Urinary bladder (tissue), 4 donors: ENCODE results near the gene SLC35B3. TPM values are rescaled to one million over a fixed set of nuclear protein-coding genes. Genes with fewer than 3 reads are reported as not detected.
A peak's percentile ranks its signal among the peaks of the same experiment; 100 is the strongest.
"Not testable (repeated sequence)": the region's sequence is repeated elsewhere in the genome, so short reads cannot be mapped to it uniquely, and the experiment has no call there.

ENCODE experiments used
- DNase-seq: peaks from one replicate; pipeline ENCODE4 v3.0.0-alpha.2; 2015; ENCODE audit errors: extremely low spot score
- H3K27ac ChIP-seq: one replicate; pipeline ENCODE4 v1.5.1; 2013; ENCODE audit warnings: low read depth, mild to moderate bottlenecking, moderate library complexity
- H3K36me3 ChIP-seq: one replicate; pipeline ENCODE4 v1.6.1; 2013; ENCODE audit warnings: mild to moderate bottlenecking, moderate library complexity; ENCODE audit not compliant: insufficient read depth
- H3K4me1 ChIP-seq: one replicate; pipeline ENCODE4 v1.6.1; 2013; ENCODE audit warnings: mild to moderate bottlenecking, moderate library complexity; ENCODE audit not compliant: insufficient read depth
- H3K4me3 ChIP-seq: one replicate; pipeline ENCODE4 v1.5.1; 2013; ENCODE audit warnings: low read depth, low read length
- WGBS: extraction: QIAGEN DNeasy Blood & Tissue Kit; methylation state at CpG from one replicate; pipeline ENCODE4 v1.1.7; 2013; 5-methylcytosine and 5-hydroxymethylcytosine counted together
- polyA plus RNA-seq: library from polyadenylated mRNA; stranded (reverse); fragments of 200-250 nt; gene quantifications from one replicate; pipeline ENCODE4 v1.2.3, GENCODE V29; 2013
- total RNA-seq: library from RNA; depleted of rRNA; stranded (reverse); fragments of >200 nt; gene quantifications from one replicate; pipeline ENCODE4 v1.2.3, GENCODE V29; 2014
- donor health status: healthy with polysubstance abuse.
- donor health status: healthy.

The SLC35B3 gene
- total RNA-seq (36.3 TPM), polyA plus RNA-seq (12.1 TPM)

- H3K36me3 ChIP-seq = no peaks in the 10 kb centered on the region
- peak within 1 kb of the TSS; percentile 70 for H3K4me3 ChIP-seq
- WGBS = under 1% methylated on average over 62 of the region's 62 CpGs
- H3K4me1 ChIP-seq = no peaks in the 10 kb centered on the region
- peak within 1 kb of the TSS; percentile 76 for H3K27ac ChIP-seq
- peak; percentile 85 for DNase-seq
These were observed at the start of gene SLC35B3 for GRCh38 chr6:8435093-8435844. Gene SLC35B3, minus strand, starts transcription at chr6:8435545.

- Histone ChIP-seq H3K4me3 (no peak overlapping the region), H3K4me1 (no peaks in the 10 kb centered on the region), H3K27ac (no peak overlapping the region), H3K36me3 (no peaks in the 10 kb centered on the region)
- no peak for DNase-seq
- 58% methylated on average over 1 of the region's 1 CpG for WGBS
These were observed 48.3 kb upstream of the SLC35B3 start for GRCh38 chr6:8483650-8484049.

DNA sequence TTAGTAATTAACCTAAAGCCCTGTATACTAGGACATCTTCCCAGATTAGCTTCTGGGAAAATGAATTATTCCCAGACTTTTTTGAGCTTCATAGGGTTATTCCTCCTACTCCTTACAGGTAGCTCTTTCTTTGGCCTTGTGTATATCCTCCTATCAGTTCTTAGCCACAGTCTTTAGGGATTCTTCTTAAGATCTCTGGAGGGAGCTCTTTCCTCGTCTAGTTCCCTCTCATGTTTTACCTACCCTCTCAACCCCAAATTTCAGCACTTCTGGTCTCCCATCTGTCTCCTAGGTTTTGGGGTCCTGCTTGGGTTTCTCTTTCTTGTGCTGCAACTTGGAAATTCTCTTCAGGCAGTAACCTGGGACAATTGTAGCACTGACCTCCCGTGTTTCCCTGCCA is 46.4 kb upstream of the SLC35B3 start:
- Histone ChIP-seq H3K36me3 (no peaks in the 10 kb centered on the region), H3K4me3 (no peak overlapping the region), H3K27ac (no peak overlapping the region), H3K4me1 (no peaks in the 10 kb centered on the region)
- DNase-seq = no peak
- 44% methylated on average over 2 of the region's 2 CpGs for WGBS

DNA sequence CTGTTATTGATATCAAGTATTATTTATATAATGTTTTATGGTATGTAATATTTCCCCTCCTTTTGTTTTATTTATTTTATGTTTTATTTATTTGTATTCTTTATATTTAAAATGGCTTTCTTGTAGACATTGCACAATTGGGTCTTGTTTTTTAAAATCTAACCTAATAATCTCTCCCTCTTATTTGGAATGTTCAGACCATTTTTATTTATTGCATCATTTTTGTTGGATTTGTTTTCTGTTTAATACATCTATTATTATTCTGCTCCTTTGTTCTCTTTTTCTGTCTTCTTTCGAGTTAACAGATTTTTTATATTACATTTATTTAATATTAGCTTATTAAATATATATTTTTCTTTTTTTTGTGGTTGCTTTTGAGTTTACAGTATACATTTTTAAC is 43.1 kb upstream of the SLC35B3 start:
- WGBS = 75% methylated on average over 1 of the region's 1 CpG
- DNase-seq = no peak
- no peak overlapping the region for H3K27ac ChIP-seq
- H3K4me3 ChIP-seq = no peak overlapping the region
- H3K4me1 ChIP-seq = no peaks in the 10 kb centered on the region
- H3K36me3 ChIP-seq = no peaks in the 10 kb centered on the region

- WGBS = 75% methylated on average over 1 of the region's 1 CpG
- no peak for DNase-seq
- Histone ChIP-seq H3K36me3 (no peaks in the 10 kb centered on the region), H3K27ac (no peak overlapping the region), H3K4me1 (no peaks in the 10 kb centered on the region), H3K4me3 (no peak overlapping the region)
These were observed 41.3 kb upstream of the SLC35B3 start for GRCh38 chr6:8476656-8477055.

GRCh38 chr6:8468552-8469356 is 33.4 kb upstream of the SLC35B3 start:
- no peaks in the 10 kb centered on the region for H3K36me3 ChIP-seq
- no peak overlapping the region for H3K27ac ChIP-seq
- no peak for DNase-seq
- H3K4me3 ChIP-seq = no peak overlapping the region
- H3K4me1 ChIP-seq = no peaks in the 10 kb centered on the region
- 36% methylated on average over 6 of the region's 6 CpGs for WGBS

GRCh38 chr6:8462694-8463093 is 27.3 kb upstream of the SLC35B3 start:
- H3K4me1 ChIP-seq = no peaks in the 10 kb centered on the region
- H3K27ac ChIP-seq = no peak overlapping the region
- DNase-seq = no peak
- no peaks in the 10 kb centered on the region for H3K36me3 ChIP-seq
- WGBS = 41% methylated on average over 1 of the region's 1 CpG
- no peak overlapping the region for H3K4me3 ChIP-seq

DNA sequence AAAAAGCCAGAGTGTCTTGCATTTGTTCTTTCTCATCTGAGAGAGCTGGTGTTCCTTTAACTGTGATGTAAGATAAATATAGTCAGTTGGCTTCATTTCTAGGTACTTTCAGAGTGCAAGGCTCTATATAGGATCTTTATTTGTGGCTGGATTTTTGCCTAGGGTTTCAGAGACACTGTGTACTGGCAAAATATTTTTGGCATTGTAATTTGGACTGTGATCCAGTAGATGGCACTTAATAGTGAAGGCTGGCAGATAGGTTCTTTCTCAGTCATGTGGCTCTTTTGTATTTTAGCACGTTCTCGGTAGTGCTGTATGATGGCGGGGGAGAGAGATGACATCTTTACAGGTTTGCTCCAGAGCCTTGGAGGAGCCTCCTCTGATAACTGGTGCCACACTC is 26.8 kb upstream of the SLC35B3 start:
- WGBS = 93% methylated on average over 3 of the region's 3 CpGs
- no peak overlapping the region for H3K27ac ChIP-seq
- DNase-seq = no peak
- no peaks in the 10 kb centered on the region for H3K4me1 ChIP-seq
- H3K4me3 ChIP-seq = no peak overlapping the region
- no peaks in the 10 kb centered on the region for H3K36me3 ChIP-seq

- WGBS = 24% methylated on average over 2 of the region's 2 CpGs
- Histone ChIP-seq H3K4me3 (no peak overlapping the region), H3K4me1 (no peaks in the 10 kb centered on the region), H3K27ac (no peak overlapping the region), H3K36me3 (no peaks in the 10 kb centered on the region)
- DNase-seq = no peak
These were observed 11.0 kb upstream of the SLC35B3 start for GRCh38 chr6:8446391-8446790.

GRCh38 chr6:8445930-8446329 is 10.6 kb upstream of the SLC35B3 start:
- not testable (repeated sequence) for H3K4me3 ChIP-seq, H3K4me1 ChIP-seq, H3K36me3 ChIP-seq, DNase-seq, H3K27ac ChIP-seq
- WGBS = 66% methylated on average over 4 of the region's 4 CpGs

GRCh38 chr6:8442150-8442549 is 6.8 kb upstream of the SLC35B3 start:
- Histone ChIP-seq H3K36me3 (no peaks in the 10 kb centered on the region), H3K4me3 (no peak overlapping the region), H3K4me1 (no peaks in the 10 kb centered on the region), H3K27ac (no peak overlapping the region)
- DNase-seq = no peak
- WGBS = 88% methylated on average over 1 of the region's 1 CpG

GRCh38 chr6:8441452-8441851 is 6.1 kb upstream of the SLC35B3 start:
- Histone ChIP-seq H3K36me3 (no peaks in the 10 kb centered on the region), H3K4me1 (no peaks in the 10 kb centered on the region), H3K4me3 (no peak overlapping the region), H3K27ac (no peak overlapping the region)
- 76% methylated on average over 1 of the region's 1 CpG for WGBS
- no peak for DNase-seq

- H3K27ac ChIP-seq = no peak overlapping the region
- 88% methylated on average over 2 of the region's 2 CpGs for WGBS
These were observed 4.4 kb upstream of the SLC35B3 start for GRCh38 chr6:8439601-8440268.

DNA sequence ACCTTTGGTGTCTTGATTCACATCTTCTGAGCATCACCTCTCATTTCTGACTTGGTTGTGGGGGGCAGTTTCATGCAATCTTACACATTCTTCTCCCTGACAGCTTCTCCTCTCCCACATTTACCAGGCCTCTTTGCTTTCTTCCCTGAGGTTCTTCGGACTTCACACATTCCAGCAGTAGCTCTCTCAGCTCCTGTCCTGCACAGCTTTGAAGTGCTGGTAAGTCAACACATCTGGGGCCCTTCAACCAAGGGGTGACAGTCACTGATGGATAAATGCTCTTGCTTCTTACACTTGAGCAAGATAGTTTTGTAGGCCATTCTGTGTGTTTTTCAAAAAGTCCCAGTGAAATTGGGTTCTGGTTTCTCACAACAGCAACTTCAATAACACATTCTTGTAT is 2.5 kb upstream of the SLC35B3 start:
- Histone ChIP-seq H3K4me3 (no peak overlapping the region), H3K36me3 (no peaks in the 10 kb centered on the region), H3K27ac (no peak overlapping the region), H3K4me1 (no peaks in the 10 kb centered on the region)
- 56% methylated on average over 1 of the region's 1 CpG for WGBS
- DNase-seq = no peak

More at GRCh38 chr6:8439601-8440268, 4.4 kb upstream of the SLC35B3 start:
- DNase-seq = no peak
- H3K4me3 ChIP-seq = no peak overlapping the region
- H3K36me3 ChIP-seq = no peaks in the 10 kb centered on the region
- no peaks in the 10 kb centered on the region for H3K4me1 ChIP-seq
